HL-60 (cell line): ENCODE measurements around the gene PLPP7.
A peak's percentile ranks its signal among the peaks of the same experiment; 100 is the strongest.

ENCODE experiments used
- DNase-seq, 2 experiments: peaks; one replicate each; pipeline ENCODE4 v3.0.0-alpha.2; 2010 to 2020; ENCODE audit warnings: low read depth in 1 of 2, low spot score in 1 of 2
- H3K27ac ChIP-seq: fragments of 250-450 bp; sonication (Bioruptor Pico); replicated peaks from 2 replicates; pipeline ENCODE4 v1.5.1; 2020; ENCODE audit warnings: mild to moderate bottlenecking, moderate library complexity
- H3K27me3 ChIP-seq: fragments of 250-450 bp; sonication (Bioruptor Pico); 2 replicates; pipeline ENCODE4 v1.5.1; 2021; ENCODE audit warnings: mild to moderate bottlenecking, moderate library complexity; ENCODE audit not compliant: insufficient read depth, poor library complexity, severe bottlenecking
- H3K4me3 ChIP-seq: replicated peaks from 2 replicates; pipeline ENCODE4 v1.5.1; 2011; ENCODE audit warnings: mild to moderate bottlenecking, control low read depth, low read length; ENCODE audit not compliant: insufficient read depth
- GABPA ChIP-seq: IDR thresholded peaks from 2 replicates; pipeline ENCODE4 v1.6.1; 2012; ENCODE audit warnings: low read depth
- POLR2AphosphoS5 ChIP-seq: IDR thresholded peaks from 2 replicates; pipeline ENCODE4 v1.6.1; 2012; ENCODE audit warnings: low read depth
- REST ChIP-seq: IDR thresholded peaks from 2 replicates; pipeline ENCODE4 v1.6.1; 2012; ENCODE audit warnings: low read depth; ENCODE audit not compliant: insufficient replicate concordance
- SPI1 ChIP-seq: IDR thresholded peaks from 2 replicates; pipeline ENCODE4 v1.6.1; 2012; ENCODE audit warnings: low read depth, mild to moderate bottlenecking, borderline replicate concordance
- TF ChIP-seq, protein P1 (sequence below): IDR thresholded peaks from one replicate; pipeline ENCODE4 v1.5.1; 2011; ENCODE audit warnings: low read length, control low read depth, inconsistent platforms; ENCODE audit not compliant: insufficient read depth

PLPP7 gene

DNA sequence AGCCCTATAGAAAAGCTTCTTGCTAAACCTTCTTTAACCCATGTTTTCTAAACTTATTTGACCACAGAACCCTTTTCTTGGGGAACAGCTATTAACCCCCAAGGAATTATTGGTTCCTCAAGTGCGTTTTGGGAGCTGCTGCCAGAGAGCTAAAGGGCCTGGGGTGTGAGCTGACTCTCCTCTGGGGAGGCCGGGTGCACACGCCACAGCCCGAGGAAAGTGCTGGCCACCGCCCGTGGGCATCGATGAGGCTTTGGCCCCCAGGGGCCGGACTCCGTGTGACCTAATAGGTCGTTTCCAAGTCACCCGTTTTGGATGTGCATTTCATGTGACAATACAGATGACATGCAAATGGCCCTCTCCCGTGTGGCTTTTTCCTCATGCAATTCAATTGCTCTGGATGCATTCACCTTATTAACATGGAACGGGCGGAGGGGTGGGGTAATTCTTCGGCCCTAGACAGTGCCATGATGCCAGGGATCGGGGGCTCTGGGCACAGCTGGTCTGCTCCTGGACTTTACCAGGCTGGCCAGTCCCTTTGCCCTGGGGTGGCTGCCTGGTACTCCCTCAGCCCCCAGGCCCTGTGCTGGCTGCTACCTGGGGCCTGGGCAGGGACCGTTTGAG lies 19.5 kb downstream of the PLPP7 start:
- Histone ChIP-seq H3K27ac (no peak overlapping the region), H3K27me3 (no peaks in the 10 kb centered on the region), H3K4me3 (no peak overlapping the region)
- TF ChIP-seq REST (no peak), SPI1 (no peak), POLR2AphosphoS5 (no peak), GABPA (no peak)
- TF ChIP-seq, protein P1, sequence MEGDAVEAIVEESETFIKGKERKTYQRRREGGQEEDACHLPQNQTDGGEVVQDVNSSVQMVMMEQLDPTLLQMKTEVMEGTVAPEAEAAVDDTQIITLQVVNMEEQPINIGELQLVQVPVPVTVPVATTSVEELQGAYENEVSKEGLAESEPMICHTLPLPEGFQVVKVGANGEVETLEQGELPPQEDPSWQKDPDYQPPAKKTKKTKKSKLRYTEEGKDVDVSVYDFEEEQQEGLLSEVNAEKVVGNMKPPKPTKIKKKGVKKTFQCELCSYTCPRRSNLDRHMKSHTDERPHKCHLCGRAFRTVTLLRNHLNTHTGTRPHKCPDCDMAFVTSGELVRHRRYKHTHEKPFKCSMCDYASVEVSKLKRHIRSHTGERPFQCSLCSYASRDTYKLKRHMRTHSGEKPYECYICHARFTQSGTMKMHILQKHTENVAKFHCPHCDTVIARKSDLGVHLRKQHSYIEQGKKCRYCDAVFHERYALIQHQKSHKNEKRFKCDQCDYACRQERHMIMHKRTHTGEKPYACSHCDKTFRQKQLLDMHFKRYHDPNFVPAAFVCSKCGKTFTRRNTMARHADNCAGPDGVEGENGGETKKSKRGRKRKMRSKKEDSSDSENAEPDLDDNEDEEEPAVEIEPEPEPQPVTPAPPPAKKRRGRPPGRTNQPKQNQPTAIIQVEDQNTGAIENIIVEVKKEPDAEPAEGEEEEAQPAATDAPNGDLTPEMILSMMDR, result no peak
- no peak for DNase-seq

DNA sequence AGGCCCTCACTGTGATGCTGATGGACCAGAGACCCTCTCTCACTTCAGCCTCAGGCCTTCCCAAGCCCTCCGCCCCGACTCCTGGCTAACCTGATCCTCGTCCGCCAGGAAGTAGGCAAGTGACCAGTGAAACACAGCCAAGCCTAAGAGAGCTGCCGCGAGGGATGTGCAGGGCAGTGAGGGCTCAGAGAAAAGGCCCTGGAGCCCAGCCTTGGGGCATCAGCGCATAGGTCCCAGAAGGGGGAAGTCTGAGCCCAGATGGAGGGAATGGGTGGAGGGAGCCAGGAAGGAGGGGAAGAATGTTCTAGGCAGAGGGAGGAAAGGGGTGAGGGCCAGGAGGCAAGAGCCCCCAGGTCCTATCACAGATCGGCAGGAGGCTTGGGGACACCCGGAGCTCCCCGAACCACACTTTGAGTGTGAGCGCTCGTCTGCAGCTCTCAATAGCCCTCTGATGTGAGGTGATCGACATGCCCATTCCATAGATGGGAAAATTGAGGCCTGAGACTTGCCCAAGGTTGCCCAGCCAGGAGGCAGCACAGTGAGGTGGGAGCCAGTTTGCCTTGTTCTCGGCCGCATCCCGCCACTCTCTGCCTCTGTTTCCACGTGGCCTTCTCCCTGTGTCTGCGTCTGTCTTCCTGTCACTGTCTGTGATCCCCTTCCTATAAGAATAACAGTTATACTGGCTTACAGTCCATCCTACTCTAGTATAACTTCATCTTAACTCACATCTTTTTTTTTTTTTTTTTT lies 20.2 kb downstream of the PLPP7 start:
- Histone ChIP-seq H3K4me3 (no peak overlapping the region), H3K27ac (no peak overlapping the region), H3K27me3 (no peaks in the 10 kb centered on the region)
- TF ChIP-seq SPI1, result no peak
- TF ChIP-seq REST, result no peak
- TF ChIP-seq GABPA, result no peak
- TF ChIP-seq, protein P1, result no peak
- no peak for TF ChIP-seq POLR2AphosphoS5
- no peak for DNase-seq

- DNase-seq, result peak in 1 of 2 experiments; percentile 4
- no peak overlapping the region for H3K4me3 ChIP-seq
- H3K27ac ChIP-seq, result no peak overlapping the region
- H3K27me3 ChIP-seq, result no peaks in the 10 kb centered on the region
- TF ChIP-seq, protein P1, result no peak
- TF ChIP-seq GABPA (no peak), POLR2AphosphoS5 (no peak), REST (no peak), SPI1 (no peak)
Measured at GRCh38 chr9:131310833-131311554, 21.5 kb downstream of the PLPP7 start.
